ENCODE measurements around the gene ADAM33.

- TF ChIP-seq CTCF (conservative IDR thresholded peaks at IDR 0.05) (no peak), EZH2 (IDR thresholded peaks at IDR 0.05; ENCODE audit: low read depth) (no peak)
Observed at GRCh38 chr20:3719046-3719445, 37.2 kb upstream of the ADAM33 start.
